Stimulated activated CD8-positive, alpha-beta memory T cell treated with anti-CD3 and anti-CD28 coated beads, Interleukin-15, amount 100 ng/mL, for 4 hours (primary cell): ENCODE results near the gene FBXL20.
"Not testable (repeated sequence)": the region's sequence is repeated elsewhere in the genome, so short reads cannot be mapped to it uniquely, and the experiment has no call there.

Source experiments
- DNase-seq, 2 donors: peaks; one replicate each; pipeline ENCODE4 v3.0.0-alpha.2; 2020; ENCODE audit warnings: low read depth in 2 of 2

Gene FBXL20

GRCh38 chr17:39380144-39380543 is 21.3 kb downstream of the FBXL20 start:
- no peak for DNase-seq

- no peak for DNase-seq
These were observed 25.0 kb downstream of the FBXL20 start for GRCh38 chr17:39376434-39376833.

- DNase-seq = not testable (repeated sequence)
These were observed 33.6 kb downstream of the FBXL20 start for GRCh38 chr17:39367805-39368204.

- DNase-seq = no peak
These were observed 35.6 kb downstream of the FBXL20 start for GRCh38 chr17:39365872-39366271.

GRCh38 chr17:39365242-39365641 is 36.2 kb downstream of the FBXL20 start:
- no peak for DNase-seq

GRCh38 chr17:39364236-39365025 is 37.0 kb downstream of the FBXL20 start:
- no peak for DNase-seq

- no peak for DNase-seq
These were observed 40.4 kb downstream of the FBXL20 start for GRCh38 chr17:39361064-39361463.

GRCh38 chr17:39360537-39360936 is 40.9 kb downstream of the FBXL20 start:
- no peak for DNase-seq

- DNase-seq = no peak
These were observed 41.4 kb downstream of the FBXL20 start for GRCh38 chr17:39359994-39360393.

GRCh38 chr17:39357986-39358385 is 43.4 kb downstream of the FBXL20 start:
- DNase-seq = no peak

GRCh38 chr17:39357488-39357887 is 43.9 kb downstream of the FBXL20 start:
- DNase-seq = no peak

- no peak for DNase-seq
These were observed 48.4 kb downstream of the FBXL20 start for GRCh38 chr17:39352986-39353385.

- no peak for DNase-seq
These were observed 48.9 kb downstream of the FBXL20 start for GRCh38 chr17:39352511-39352910.

GRCh38 chr17:39351508-39351907 is 49.9 kb downstream of the FBXL20 start:
- DNase-seq = no peak

- DNase-seq = no peak
These were observed 52.2 kb downstream of the FBXL20 start for GRCh38 chr17:39349246-39349645.

GRCh38 chr17:39346863-39347262 is 54.6 kb downstream of the FBXL20 start:
- not testable (repeated sequence) for DNase-seq

GRCh38 chr17:39341541-39341940 is 59.9 kb downstream of the FBXL20 start:
- DNase-seq = no peak

- no peak for DNase-seq
These were observed 60.7 kb downstream of the FBXL20 start for GRCh38 chr17:39340731-39341130.

- no peak for DNase-seq
These were observed 62.2 kb downstream of the FBXL20 start for GRCh38 chr17:39339272-39339671.

- not testable (repeated sequence) for DNase-seq
These were observed 63.8 kb downstream of the FBXL20 start for GRCh38 chr17:39337649-39338048.

- DNase-seq = no peak
These were observed 65.7 kb downstream of the FBXL20 start for GRCh38 chr17:39335704-39336223.

- not testable (repeated sequence) for DNase-seq
These were observed 67.2 kb downstream of the FBXL20 start for GRCh38 chr17:39334008-39334744.

GRCh38 chr17:39332092-39332491 is 69.3 kb downstream of the FBXL20 start:
- no peak for DNase-seq
